NB4 (cell line): ENCODE data around the gene B9D1.

Experiments used
- CTCF ChIP-seq: IDR thresholded peaks from one replicate; pipeline ENCODE4 v1.5.1; 2012; ENCODE audit warnings: low read depth, low read length
- MAX ChIP-seq: IDR thresholded peaks from 2 replicates; pipeline ENCODE4 v1.6.1; 2011; ENCODE audit warnings: low read depth, low read length
- MYC ChIP-seq: IDR thresholded peaks from 2 replicates; pipeline ENCODE4 v1.6.1; 2011; ENCODE audit warnings: low read depth, low read length
- POLR2A ChIP-seq: IDR thresholded peaks from 2 replicates; pipeline ENCODE4 v1.6.1; 2011; ENCODE audit warnings: mild to moderate bottlenecking; ENCODE audit not compliant: insufficient read length; ENCODE audit errors: extremely low read depth

- TF ChIP-seq MAX (no peak), CTCF (no peak), POLR2A (no peak), MYC (no peak)
Observed at GRCh38 chr17:19333736-19334290, 28.7 kb downstream of the B9D1 start.
